ENCODE results near the gene CLEC2L. TPM values are rescaled to one million over a fixed set of nuclear protein-coding genes. Genes with fewer than 3 reads are reported as not detected.

The CLEC2L gene
- polyA plus RNA-seq, 1 donor (not counting 4 experiments of a cell fraction or from before 2014, with no cell fraction given), result not detected

- Histone ChIP-seq H3K4me1 (ENCODE audit: control insufficient read depth, extremely low read depth, insufficient read depth, low read length) (no peaks in the 10 kb centered on the region), H3K36me3 (ENCODE audit: control insufficient read depth in 2 of 2, extremely low read depth in 1 of 2, insufficient read depth in 2 of 2, low read length in 2 of 2) (no peaks in the 10 kb centered on the region), H3K9me3 (ENCODE audit: control insufficient read depth, low read depth, low read length) (no peaks in the 10 kb centered on the region), H4K20me1 (ENCODE audit: control insufficient read depth, extremely low read depth, insufficient read depth, low read length) (no peaks in the 10 kb centered on the region), H3K4me2 (ENCODE audit: control insufficient read depth, extremely low read depth, insufficient read depth, low read depth, low read length) (no peak overlapping the region), H3K9me1 (ENCODE audit: control insufficient read depth, extremely low read depth, insufficient read depth, low read length) (no peaks in the 10 kb centered on the region), H3K9ac (ENCODE audit: control insufficient read depth, extremely low read depth, insufficient read depth, low read length) (no peak overlapping the region), H3K27ac (ENCODE audit: control insufficient read depth, insufficient read depth, low read length) (no peak overlapping the region), H2AFZ (ENCODE audit: control insufficient read depth, low read length) (no peak overlapping the region), H3K27me3 (ENCODE audit: control insufficient read depth, extremely low read depth, insufficient read depth, low read length) (no peaks in the 10 kb centered on the region), H3K79me2 (ENCODE audit: control insufficient read depth, insufficient read depth, low read length) (no peaks in the 10 kb centered on the region), H3K4me3 (ENCODE audit: control insufficient read depth in 2 of 3, extremely low read depth in 1 of 3, insufficient read depth in 2 of 3, low read depth in 1 of 3, low read length in 3 of 3) (no peak overlapping the region)
- TF ChIP-seq CTCF (optimal IDR thresholded peaks at IDR 0.05 in 1 of 3, IDR thresholded peaks at IDR 0.05 in 1 of 3, conservative IDR thresholded peaks at IDR 0.05 in 1 of 3; ENCODE audit: extremely low read depth in 1 of 3, insufficient read depth in 2 of 3, low read length in 3 of 3) (peak; percentile 23 to 63 (median 42)), EZH2 (IDR thresholded peaks at IDR 0.05; ENCODE audit: low read length) (no peak)
- no peak for DNase-seq (ENCODE audit: low read depth, low spot score)
- FAIRE-seq, result no peak
- dilution Hi-C loops (cut with MboI; ENCODE audit: extremely low pct_ligation_motif_present, low sequenced_read_pairs), result no loop called here
Observed at GRCh38 chr7:139505563-139505962, 17.9 kb upstream of the CLEC2L start.

- Histone ChIP-seq H3K4me1 (ENCODE audit: control insufficient read depth, extremely low read depth, insufficient read depth, low read length) (no peaks in the 10 kb centered on the region), H3K9ac (ENCODE audit: control insufficient read depth, extremely low read depth, insufficient read depth, low read length) (no peak overlapping the region), H3K79me2 (ENCODE audit: control insufficient read depth, insufficient read depth, low read length) (no peaks in the 10 kb centered on the region), H3K4me3 (ENCODE audit: control insufficient read depth in 2 of 3, extremely low read depth in 1 of 3, insufficient read depth in 2 of 3, low read depth in 1 of 3, low read length in 3 of 3) (no peak overlapping the region), H2AFZ (ENCODE audit: control insufficient read depth, low read length) (no peak overlapping the region), H3K9me1 (ENCODE audit: control insufficient read depth, extremely low read depth, insufficient read depth, low read length) (no peaks in the 10 kb centered on the region), H3K9me3 (ENCODE audit: control insufficient read depth, low read depth, low read length) (no peaks in the 10 kb centered on the region), H4K20me1 (ENCODE audit: control insufficient read depth, extremely low read depth, insufficient read depth, low read length) (no peaks in the 10 kb centered on the region), H3K36me3 (ENCODE audit: control insufficient read depth in 2 of 2, extremely low read depth in 1 of 2, insufficient read depth in 2 of 2, low read length in 2 of 2) (no peaks in the 10 kb centered on the region), H3K27ac (ENCODE audit: control insufficient read depth, insufficient read depth, low read length) (no peak overlapping the region), H3K27me3 (ENCODE audit: control insufficient read depth, extremely low read depth, insufficient read depth, low read length) (no peaks in the 10 kb centered on the region), H3K4me2 (ENCODE audit: control insufficient read depth, extremely low read depth, insufficient read depth, low read depth, low read length) (no peak overlapping the region)
- dilution Hi-C loops (cut with MboI; ENCODE audit: extremely low pct_ligation_motif_present, low sequenced_read_pairs), result no loop called here
- no peak for FAIRE-seq
- DNase-seq (ENCODE audit: low read depth, low spot score), result no peak
- TF ChIP-seq EZH2 (IDR thresholded peaks at IDR 0.05; ENCODE audit: low read length) (no peak), CTCF (optimal IDR thresholded peaks at IDR 0.05 in 1 of 3, IDR thresholded peaks at IDR 0.05 in 1 of 3, conservative IDR thresholded peaks at IDR 0.05 in 1 of 3; ENCODE audit: extremely low read depth in 1 of 3, insufficient read depth in 2 of 3, low read length in 3 of 3) (no peak)
Observed at GRCh38 chr7:139509535-139509934, 13.9 kb upstream of the CLEC2L start.

All from keratinocyte (primary cell).